GM12873 (cell line): ENCODE measurements around the gene OR52M1.

Experiments
- TF ChIP-seq, protein P1 (sequence below): IDR thresholded peaks from 2 replicates; pipeline ENCODE4 v1.5.1; 2012; ENCODE audit warnings: low read depth, mild to moderate bottlenecking, moderate library complexity, low read length, control low read depth; ENCODE audit not compliant: insufficient read depth; ENCODE audit errors: missing control alignments

OR52M1 gene

DNA sequence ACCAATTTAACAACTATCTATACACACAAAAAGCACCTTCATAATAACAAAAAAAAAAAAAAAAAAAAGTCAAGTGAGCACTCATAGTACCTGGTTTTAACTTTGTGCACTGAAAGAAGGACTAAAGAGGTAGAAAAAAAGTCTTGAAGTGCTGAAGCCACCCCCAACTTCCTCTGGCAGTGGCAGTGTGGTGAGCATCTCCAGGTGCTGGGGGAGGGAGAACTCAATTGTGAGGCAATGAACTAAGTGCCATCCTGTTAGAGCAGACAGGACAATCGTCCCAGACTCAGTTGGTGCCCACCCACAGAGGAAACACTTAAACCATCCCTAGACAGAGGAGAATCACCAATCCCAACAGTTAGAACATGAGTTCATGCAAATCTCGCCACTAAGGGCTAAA is 22.7 kb upstream of the OR52M1 start:
- TF ChIP-seq, protein P1, sequence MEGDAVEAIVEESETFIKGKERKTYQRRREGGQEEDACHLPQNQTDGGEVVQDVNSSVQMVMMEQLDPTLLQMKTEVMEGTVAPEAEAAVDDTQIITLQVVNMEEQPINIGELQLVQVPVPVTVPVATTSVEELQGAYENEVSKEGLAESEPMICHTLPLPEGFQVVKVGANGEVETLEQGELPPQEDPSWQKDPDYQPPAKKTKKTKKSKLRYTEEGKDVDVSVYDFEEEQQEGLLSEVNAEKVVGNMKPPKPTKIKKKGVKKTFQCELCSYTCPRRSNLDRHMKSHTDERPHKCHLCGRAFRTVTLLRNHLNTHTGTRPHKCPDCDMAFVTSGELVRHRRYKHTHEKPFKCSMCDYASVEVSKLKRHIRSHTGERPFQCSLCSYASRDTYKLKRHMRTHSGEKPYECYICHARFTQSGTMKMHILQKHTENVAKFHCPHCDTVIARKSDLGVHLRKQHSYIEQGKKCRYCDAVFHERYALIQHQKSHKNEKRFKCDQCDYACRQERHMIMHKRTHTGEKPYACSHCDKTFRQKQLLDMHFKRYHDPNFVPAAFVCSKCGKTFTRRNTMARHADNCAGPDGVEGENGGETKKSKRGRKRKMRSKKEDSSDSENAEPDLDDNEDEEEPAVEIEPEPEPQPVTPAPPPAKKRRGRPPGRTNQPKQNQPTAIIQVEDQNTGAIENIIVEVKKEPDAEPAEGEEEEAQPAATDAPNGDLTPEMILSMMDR: no peak

DNA sequence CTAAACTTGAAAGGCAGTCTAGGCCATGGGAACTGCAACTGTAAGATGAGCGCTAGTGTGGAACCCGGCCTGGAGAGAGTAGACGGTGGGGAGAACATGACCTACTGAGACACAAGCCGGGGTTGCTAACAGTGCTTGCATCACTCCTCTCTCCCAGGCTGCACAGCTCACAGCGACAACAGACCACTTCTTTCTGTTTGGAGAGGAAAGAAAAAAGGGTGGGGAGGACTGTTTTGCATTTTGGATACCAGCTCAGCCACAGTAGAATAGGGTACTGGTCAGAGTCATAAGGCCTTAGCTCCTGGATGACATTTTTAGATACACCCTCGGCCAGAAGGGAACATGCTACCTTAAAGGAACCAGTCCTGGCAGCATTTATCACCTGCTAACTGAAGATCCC is 22.2 kb upstream of the OR52M1 start:
- TF ChIP-seq, protein P1: no peak

DNA sequence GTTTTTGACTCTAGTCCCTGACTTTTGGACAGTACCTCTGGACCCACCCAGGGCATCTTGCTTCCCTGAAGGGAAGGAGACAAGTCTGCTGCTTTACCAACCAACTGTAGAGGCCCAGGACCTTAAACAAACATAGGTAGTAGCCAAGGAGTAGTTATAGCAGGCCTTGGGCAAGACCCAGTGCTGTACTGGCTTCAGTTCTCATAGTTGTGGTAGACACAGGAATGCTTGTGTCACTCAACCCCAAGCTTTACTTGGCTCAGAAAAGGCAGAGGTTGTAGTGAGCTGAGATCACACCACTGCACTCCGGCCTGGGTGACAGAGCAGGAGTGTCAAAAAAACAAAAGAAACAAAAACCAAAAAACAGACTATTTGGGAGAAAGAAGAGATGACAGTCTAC is 21.3 kb upstream of the OR52M1 start:
- TF ChIP-seq, protein P1: no peak

DNA sequence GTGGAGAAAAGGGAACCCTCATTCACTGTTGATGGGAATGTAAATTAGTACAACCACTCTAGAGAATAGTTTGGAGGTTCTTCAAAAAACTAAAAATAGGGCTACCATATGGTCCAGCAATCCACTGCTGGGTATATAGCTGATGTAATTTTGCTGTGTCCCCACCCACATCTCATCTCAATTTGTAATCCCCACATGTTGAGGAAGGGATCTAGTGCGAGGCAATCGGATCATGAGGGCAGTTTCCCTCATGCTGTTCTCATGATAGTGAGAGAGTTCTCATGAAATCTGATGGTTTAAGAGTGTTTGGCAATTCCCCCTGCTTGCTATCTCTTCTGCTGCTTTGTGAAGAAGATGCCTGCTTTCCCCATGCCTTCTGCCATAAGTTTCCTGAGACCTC is 17.1 kb upstream of the OR52M1 start:
- TF ChIP-seq, protein P1: no peak

GRCh38 chr11:4539603-4540219 is 5.3 kb upstream of the OR52M1 start:
- TF ChIP-seq, protein P1: peak; percentile 79

DNA sequence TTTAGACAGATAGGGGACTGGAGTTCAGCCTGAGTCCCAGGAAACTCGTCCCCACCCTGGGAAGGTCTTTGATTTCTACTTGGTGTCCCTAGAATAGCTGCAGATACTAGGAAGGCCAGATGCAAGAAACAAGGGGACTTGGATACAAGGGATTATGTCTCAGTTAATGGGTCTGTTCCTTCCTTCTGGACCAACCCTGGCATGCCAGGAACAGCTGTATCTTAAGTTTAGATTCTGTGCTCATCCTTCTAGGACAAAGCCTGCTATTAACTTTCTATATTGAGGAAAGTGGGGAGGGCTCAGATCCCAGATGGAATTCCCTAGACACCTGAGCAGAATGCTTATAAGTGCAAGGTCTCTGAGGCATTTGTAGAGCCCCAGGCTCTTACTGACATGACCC is 3.9 kb upstream of the OR52M1 start:
- TF ChIP-seq, protein P1: no peak

DNA sequence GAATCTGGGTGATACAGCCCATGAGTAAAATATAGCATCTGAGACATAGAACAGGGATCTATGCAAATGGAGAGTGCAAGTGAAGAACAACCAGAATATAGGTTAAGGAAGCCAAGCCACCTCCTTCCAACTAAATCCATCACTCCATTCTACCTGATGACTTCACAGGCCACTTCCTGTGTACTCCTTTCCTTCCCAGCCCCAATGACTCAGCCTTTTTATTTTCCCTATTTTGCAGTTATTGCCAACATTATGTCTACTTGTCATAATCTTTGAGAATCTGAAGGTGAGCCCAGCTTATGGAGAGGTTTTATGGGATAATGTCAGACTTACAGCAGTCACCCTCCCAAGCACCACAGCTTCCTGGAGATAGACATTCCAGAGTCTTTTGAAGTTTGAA is 1.4 kb upstream of the OR52M1 start:
- TF ChIP-seq, protein P1: no peak
